Neuronal stem cell (in vitro differentiated cells): ENCODE results near the gene PURA.

Experiments
- DNase-seq: peaks from one replicate; pipeline ENCODE4 v3.0.0-alpha.2; 2013; ENCODE audit warnings: low spot score
- H2AFZ ChIP-seq: one replicate; pipeline ENCODE4 v1.6.1; 2013; ENCODE audit warnings: mild to moderate bottlenecking, low read length, inconsistent platforms
- H2AK5ac ChIP-seq: 2 replicates; pipeline ENCODE4 v1.6.1; 2013; ENCODE audit warnings: low read depth, mild to moderate bottlenecking, inconsistent platforms, low read length, moderate library complexity, mixed read lengths
- H2BK120ac ChIP-seq: 2 replicates; pipeline ENCODE4 v1.6.1; 2013; ENCODE audit warnings: low read depth, mild to moderate bottlenecking, inconsistent platforms, low read length, moderate library complexity, mixed read lengths
- H2BK12ac ChIP-seq: one replicate; pipeline ENCODE4 v1.6.1; 2013; ENCODE audit warnings: low read length, inconsistent platforms
- H2BK15ac ChIP-seq: 2 replicates; pipeline ENCODE4 v1.6.1; 2013; ENCODE audit warnings: mild to moderate bottlenecking, low read length, inconsistent platforms, mixed read lengths
- H2BK5ac ChIP-seq: one replicate; pipeline ENCODE4 v1.6.1; 2013; ENCODE audit warnings: inconsistent platforms, mild to moderate bottlenecking, low read length, moderate library complexity
- H3K14ac ChIP-seq: one replicate; pipeline ENCODE4 v1.6.1; 2013; ENCODE audit warnings: low read length, inconsistent platforms
- H3K18ac ChIP-seq: 2 replicates; pipeline ENCODE4 v1.6.1; 2013; ENCODE audit warnings: low read length, inconsistent platforms
- H3K23ac ChIP-seq: 2 replicates; pipeline ENCODE4 v1.6.1; 2013; ENCODE audit warnings: low read depth, mild to moderate bottlenecking, mixed read lengths, low read length, inconsistent platforms; ENCODE audit not compliant: poor library complexity
- H3K27ac ChIP-seq: replicated peaks from 3 replicates; pipeline ENCODE4 v1.5.1; 2013; ENCODE audit warnings: low read length, inconsistent platforms
- H3K27me3 ChIP-seq, 3 experiments: 2 replicates each; pipeline ENCODE4 v1.6.1; 2013; ENCODE audit warnings: low read length in 3 of 3, mild to moderate bottlenecking in 2 of 3, inconsistent platforms in 1 of 3, low read depth in 1 of 3, mixed read lengths in 1 of 3, moderate library complexity in 1 of 3; ENCODE audit not compliant: control insufficient read depth in 3 of 3, insufficient read depth in 3 of 3
- H3K36me3 ChIP-seq, 2 donors: replicated peaks in 1 of 2; 2 replicates each; pipeline ENCODE4 v1.6.1; 2013; ENCODE audit warnings: low read length in 2 of 2; ENCODE audit not compliant: control insufficient read depth in 2 of 2, insufficient read depth in 2 of 2
- H3K4ac ChIP-seq: 2 replicates; pipeline ENCODE4 v1.6.1; 2013; ENCODE audit warnings: inconsistent platforms, mild to moderate bottlenecking, low read length, moderate library complexity
- H3K4me1 ChIP-seq, 2 donors: 1 replicate in 1 of 2; 2 replicates in 1 of 2; pipeline ENCODE4 v1.6.1; 2013; ENCODE audit warnings: low read length in 2 of 2, low read depth in 1 of 2; ENCODE audit not compliant: control insufficient read depth in 2 of 2, insufficient read depth in 1 of 2
- H3K4me2 ChIP-seq: one replicate; pipeline ENCODE4 v1.6.1; 2013; ENCODE audit warnings: mild to moderate bottlenecking, low read length, inconsistent platforms; ENCODE audit not compliant: insufficient read depth, poor library complexity, severe bottlenecking
- H3K4me3 ChIP-seq, 2 donors: 2 replicates each; pipeline ENCODE4 v1.5.1; 2013; ENCODE audit warnings: low read length in 2 of 2, mild to moderate bottlenecking in 2 of 2, inconsistent platforms in 1 of 2, moderate library complexity in 1 of 2
- H3K79me1 ChIP-seq: one replicate; pipeline ENCODE4 v1.6.1; 2013; ENCODE audit warnings: low read depth, mild to moderate bottlenecking, inconsistent platforms, low read length, moderate library complexity
- H3K9ac ChIP-seq: one replicate; pipeline ENCODE4 v1.6.1; 2013; ENCODE audit warnings: mild to moderate bottlenecking, low read depth, low read length, inconsistent platforms; ENCODE audit not compliant: poor library complexity
- H3K9me3 ChIP-seq, 2 donors: replicated peaks in 1 of 2; 2 replicates each; pipeline versions ENCODE3 to v1.6.1; 2013; ENCODE audit warnings: low read length in 2 of 2, mild to moderate bottlenecking in 2 of 2, inconsistent platforms in 1 of 2, low read depth in 1 of 2, mixed read lengths in 1 of 2, moderate library complexity in 1 of 2; ENCODE audit not compliant: control insufficient read depth in 2 of 2, insufficient read depth in 1 of 2
- H4K8ac ChIP-seq: one replicate; pipeline ENCODE4 v1.6.1; 2013; ENCODE audit warnings: low read depth, mild to moderate bottlenecking, inconsistent platforms, low read length, moderate library complexity
- H4K91ac ChIP-seq: one replicate; pipeline ENCODE4 v1.6.1; 2013; ENCODE audit warnings: low read length, low read depth, mild to moderate bottlenecking, inconsistent platforms; ENCODE audit not compliant: poor library complexity
- WGBS, 2 donors: extraction: QIAGEN DNeasy Blood & Tissue Kit; methylation state at CpG; one replicate each; pipeline ENCODE4 v1.1.7; 2013; ENCODE audit warnings: missing lambda C conversion rate in 2 of 2, mixed read lengths in 1 of 2; ENCODE audit not compliant: insufficient read length in 2 of 2, insufficient replicate concordance in 1 of 2; ENCODE audit errors: extremely low coverage in 2 of 2; 5-methylcytosine and 5-hydroxymethylcytosine counted together

PURA gene

DNA sequence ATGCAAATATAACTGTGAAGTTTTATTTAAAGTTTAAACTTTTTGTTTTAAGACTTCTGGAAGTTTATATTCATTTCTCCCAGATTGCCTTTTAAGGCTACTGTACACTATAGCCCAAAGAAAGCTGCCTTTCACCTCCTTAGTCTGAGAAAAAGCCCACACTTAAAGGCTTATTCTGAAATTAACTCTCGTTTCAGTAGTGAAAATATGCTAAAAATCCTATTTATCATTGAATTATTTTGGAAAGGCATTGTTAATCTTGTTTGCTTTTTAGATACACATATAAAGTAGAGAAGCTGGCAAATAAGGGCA is 3.3 kb upstream of the PURA start:
- H2BK120ac ChIP-seq = no peak overlapping the region

DNA sequence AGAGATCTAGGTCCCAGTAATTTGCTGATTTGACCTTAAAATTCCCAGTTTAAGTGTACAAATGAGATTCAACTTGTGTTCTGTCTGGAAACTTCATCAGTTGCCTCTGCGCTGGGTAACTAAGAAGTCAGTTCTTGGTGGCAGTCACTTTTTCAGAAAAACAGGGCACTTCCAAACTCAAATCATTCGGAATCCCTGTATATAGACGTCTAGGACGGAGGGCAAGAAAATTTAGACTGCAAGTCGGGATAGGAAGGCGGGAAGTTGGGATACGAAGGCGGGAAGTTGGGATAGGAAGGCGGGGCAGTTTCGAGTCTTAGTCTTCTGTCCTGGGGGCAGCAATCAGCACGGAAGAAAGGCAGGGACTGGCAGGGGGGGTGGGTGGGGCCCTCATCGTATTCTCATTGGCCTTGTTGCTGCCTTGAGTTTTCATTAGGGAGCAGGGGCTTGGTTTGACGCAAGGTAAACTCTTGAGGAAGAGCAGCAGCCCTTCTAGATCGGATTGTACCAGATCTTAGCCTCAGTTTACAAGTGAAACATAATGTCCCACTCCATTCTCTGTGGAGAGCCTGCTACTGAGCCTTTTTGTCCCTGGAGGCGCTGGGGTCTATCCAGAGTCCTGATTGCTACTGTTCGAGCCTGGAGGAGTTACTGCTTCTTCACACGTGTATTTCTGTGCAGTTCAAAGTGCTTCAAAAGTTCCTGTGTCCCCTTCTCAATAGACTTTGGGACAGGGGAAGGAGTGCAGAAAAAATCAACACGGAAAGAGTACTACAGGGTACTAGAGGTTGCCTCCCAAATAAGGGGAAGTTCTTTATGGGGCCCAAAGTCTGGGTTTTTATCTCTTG is 2.7 kb upstream of the PURA start:
- WGBS, 2 donors = no CpG with 5 or more reads among the region's 18 CpGs

More for the DNA sequence above, 3.3 kb upstream of the PURA start:
- Histone ChIP-seq H3K9me3 (no peaks in the 10 kb centered on the region), H3K9ac (no peak overlapping the region), H3K79me1 (peaks cover 3% of the 10 kb centered on the region), H2AFZ (no peak overlapping the region), H2BK5ac (no peak overlapping the region), H2AK5ac (no peak overlapping the region), H4K91ac (no peak overlapping the region), H3K4ac (no peak overlapping the region), H2BK12ac (no peak overlapping the region), H3K4me3 (no peak overlapping the region), H4K8ac (no peak overlapping the region), H3K27ac (no peak overlapping the region), H3K14ac (no peak overlapping the region), H3K4me1 (peaks cover 15 to 19% of the 10 kb centered on the region in 2 donors), H3K23ac (no peak overlapping the region), H2BK15ac (no peak overlapping the region), H3K27me3 (peaks cover 34 to 70% (median 68%) of the 10 kb centered on the region in 3 experiments), H3K4me2 (no peak overlapping the region), H3K18ac (no peak overlapping the region), H3K36me3 (no peaks in the 10 kb centered on the region)
- WGBS, 2 donors = no CpG with 5 or more reads among the region's 1 CpG
- no peak for DNase-seq

DNA sequence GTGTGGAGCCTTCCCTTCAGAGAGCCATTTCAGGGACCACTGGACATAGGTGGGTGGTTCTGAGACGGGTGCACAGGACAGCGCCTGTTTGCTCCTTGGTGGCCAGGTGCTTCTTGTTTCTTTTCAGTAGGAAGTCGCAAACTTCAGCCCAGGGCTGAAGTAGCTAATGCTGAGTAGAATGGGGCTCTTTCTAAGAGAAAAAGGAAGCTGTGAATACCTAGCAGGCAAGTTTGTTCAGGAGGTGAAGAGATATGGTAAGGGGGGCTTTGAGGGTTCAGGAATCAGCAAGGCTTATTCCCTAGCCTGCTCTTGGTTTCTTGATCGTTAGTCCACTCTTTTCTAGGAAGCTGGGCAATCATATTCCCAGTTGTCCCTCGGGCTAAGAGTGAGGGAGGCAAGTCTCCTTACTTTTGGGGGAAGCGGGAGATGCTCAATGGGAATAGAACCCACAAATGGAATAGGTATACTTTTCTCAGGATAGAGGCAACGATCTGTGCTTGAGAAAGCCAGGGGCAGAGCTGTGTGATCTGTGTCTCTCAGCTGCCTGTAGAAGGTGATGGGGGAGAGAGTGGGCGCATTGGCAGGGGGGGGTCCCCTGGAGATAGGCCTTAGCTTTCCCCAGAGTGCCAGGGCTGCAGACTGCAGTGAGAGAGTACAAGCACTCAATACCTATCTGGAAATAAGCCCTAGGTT is 1.9 kb upstream of the PURA start:
- Histone ChIP-seq H3K18ac (no peak overlapping the region), H3K27me3 (peaks cover 34 to 58% (median 56%) of the 10 kb centered on the region in 3 experiments), H2BK12ac (no peak overlapping the region), H2AFZ (no peak overlapping the region), H3K9me3 (no peaks in the 10 kb centered on the region), H3K79me1 (peaks cover 3% of the 10 kb centered on the region), H3K9ac (no peak overlapping the region), H2BK5ac (no peak overlapping the region), H3K4me1 (peaks cover 12 to 19% of the 10 kb centered on the region in 2 donors), H4K91ac (no peak overlapping the region), H3K27ac (no peak overlapping the region), H2BK120ac (no peak overlapping the region), H2BK15ac (no peak overlapping the region), H3K36me3 (no peaks in the 10 kb centered on the region), H3K14ac (no peak overlapping the region), H4K8ac (no peak overlapping the region), H3K4me3 (no peak overlapping the region), H3K23ac (peak overlapping the region; percentile 6), H3K4ac (no peak overlapping the region), H3K4me2 (no peak overlapping the region), H2AK5ac (no peak overlapping the region)
- DNase-seq = no peak
- WGBS, 2 donors = no CpG with 5 or more reads among the region's 8 CpGs

More for the DNA sequence above, 2.7 kb upstream of the PURA start:
- Histone ChIP-seq H3K14ac (no peak overlapping the region), H3K27ac (no peak overlapping the region), H2BK120ac (no peak overlapping the region), H2BK12ac (no peak overlapping the region), H3K23ac (no peak overlapping the region), H3K36me3 (no peaks in the 10 kb centered on the region), H3K18ac (no peak overlapping the region), H3K4me1 (peaks cover 15 to 21% of the 10 kb centered on the region in 2 donors), H3K27me3 (peaks cover 34 to 66% (median 63%) of the 10 kb centered on the region in 3 experiments), H4K8ac (no peak overlapping the region), H3K4me3 (no peak overlapping the region), H3K9me3 (no peaks in the 10 kb centered on the region), H3K4ac (no peak overlapping the region), H3K9ac (no peak overlapping the region), H2AK5ac (no peak overlapping the region), H2BK5ac (no peak overlapping the region), H2BK15ac (no peak overlapping the region), H2AFZ (no peak overlapping the region), H4K91ac (no peak overlapping the region), H3K79me1 (peaks cover 3% of the 10 kb centered on the region), H3K4me2 (no peak overlapping the region)
- no peak for DNase-seq

DNA sequence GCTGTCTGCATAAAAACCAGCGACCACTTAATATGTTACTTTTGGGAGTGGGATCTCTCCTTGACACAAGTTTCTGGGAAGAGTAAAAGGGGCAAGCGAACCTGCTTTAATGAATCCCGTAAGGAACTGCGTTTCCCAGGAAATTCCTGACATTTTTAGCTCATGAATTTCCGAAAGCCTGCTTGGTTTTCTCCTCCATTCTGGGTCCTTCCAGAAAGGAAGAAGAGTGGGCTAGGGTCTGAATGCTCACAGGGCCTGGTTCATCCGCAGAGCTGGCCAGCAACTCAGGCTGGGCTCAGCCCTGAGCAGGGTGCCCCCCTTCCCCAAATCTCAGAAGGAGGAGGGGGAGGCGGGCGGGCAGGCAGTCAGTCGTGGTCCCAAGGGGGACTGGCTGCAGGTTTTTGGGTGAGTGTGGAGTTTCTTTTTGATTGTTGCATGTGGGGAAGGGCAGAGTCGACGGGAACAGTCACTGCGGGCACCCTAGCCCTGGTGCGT is 1.2 kb upstream of the PURA start:
- H4K8ac ChIP-seq = no peak overlapping the region
- H3K27ac ChIP-seq = no peak overlapping the region
- peak overlapping the region; percentile 97 for H3K4me2 ChIP-seq
- no peaks in the 10 kb centered on the region for H3K9me3 ChIP-seq
- no peak overlapping the region for H3K23ac ChIP-seq
- H2AK5ac ChIP-seq = no peak overlapping the region
- no peaks in the 10 kb centered on the region for H3K36me3 ChIP-seq
- no peak overlapping the region for H3K9ac ChIP-seq
- no CpG with 5 or more reads among the region's 13 CpGs for WGBS, 2 donors
- H2BK12ac ChIP-seq = no peak overlapping the region
- peak overlapping the region; percentile 97 for H3K18ac ChIP-seq
- peak overlapping the region in 1 of 2 donors; percentile 86 for H3K4me3 ChIP-seq
- H3K27me3 ChIP-seq = peaks cover 34 to 56% (median 54%) of the 10 kb centered on the region in 3 experiments
- H2AFZ ChIP-seq = peak overlapping the region; percentile 97
- H2BK120ac ChIP-seq = no peak overlapping the region
- no peak overlapping the region for H3K14ac ChIP-seq
- peaks cover 9 to 19% of the 10 kb centered on the region in 2 donors for H3K4me1 ChIP-seq
- no peak overlapping the region for H2BK15ac ChIP-seq
- H4K91ac ChIP-seq = no peak overlapping the region
- H2BK5ac ChIP-seq = no peak overlapping the region
- no peak overlapping the region for H3K4ac ChIP-seq
- peaks cover 3% of the 10 kb centered on the region for H3K79me1 ChIP-seq
- no peak for DNase-seq
